ENCODE measurements around the gene SLC25A45. TPM values are rescaled to one million over a fixed set of nuclear protein-coding genes. Genes with fewer than 3 reads are reported as not detected.
"Not testable (repeated sequence)": the region's sequence is repeated elsewhere in the genome, so short reads cannot be mapped to it uniquely, and the experiment has no call there.

The SLC25A45 gene
- total RNA-seq, 1 experiment from 2014 or later, result 8.8 TPM

DNA sequence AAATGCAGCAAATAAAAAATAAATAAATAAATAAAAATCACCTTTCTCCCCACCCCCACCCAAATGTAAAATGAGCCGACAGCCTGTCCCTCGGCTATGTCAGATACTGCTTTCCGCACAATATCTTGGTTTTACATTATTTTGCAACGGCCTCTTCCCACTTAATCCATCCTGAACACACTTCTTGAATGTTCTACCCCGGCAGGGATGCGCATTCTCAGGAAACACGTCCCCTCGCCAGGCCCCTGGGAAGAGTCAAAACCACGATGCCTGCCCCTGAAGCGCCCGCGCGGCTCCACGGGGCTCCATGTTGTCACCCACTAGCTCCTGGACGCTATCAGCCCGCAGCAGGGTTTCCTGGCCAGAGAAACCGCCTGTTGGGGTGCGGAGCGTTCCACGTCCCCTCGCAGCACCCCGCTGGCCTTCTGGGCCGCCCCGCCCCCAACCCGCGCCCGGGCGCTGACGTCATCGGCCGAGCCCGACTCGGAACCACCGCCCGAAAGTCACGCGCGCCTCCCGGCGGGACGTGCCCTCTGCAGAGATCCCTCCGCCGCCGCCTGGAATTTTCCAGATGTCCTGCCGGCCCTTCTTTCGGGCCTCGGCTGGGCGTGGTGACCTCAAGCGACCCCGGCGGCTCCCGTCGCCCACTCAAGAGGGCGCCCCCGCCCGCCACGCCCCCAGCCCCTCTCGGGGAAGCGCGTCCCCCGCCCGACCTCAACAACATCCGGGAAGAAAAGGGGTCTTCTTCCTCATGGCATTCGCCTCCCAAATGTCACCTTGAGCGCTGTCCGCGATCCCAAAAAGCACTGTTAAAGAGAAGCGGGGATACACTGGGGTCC lies 39.6 kb upstream of the SLC25A45 start:
- DNase-seq (ENCODE audit: low spot score), result peak; percentile 96

DNA sequence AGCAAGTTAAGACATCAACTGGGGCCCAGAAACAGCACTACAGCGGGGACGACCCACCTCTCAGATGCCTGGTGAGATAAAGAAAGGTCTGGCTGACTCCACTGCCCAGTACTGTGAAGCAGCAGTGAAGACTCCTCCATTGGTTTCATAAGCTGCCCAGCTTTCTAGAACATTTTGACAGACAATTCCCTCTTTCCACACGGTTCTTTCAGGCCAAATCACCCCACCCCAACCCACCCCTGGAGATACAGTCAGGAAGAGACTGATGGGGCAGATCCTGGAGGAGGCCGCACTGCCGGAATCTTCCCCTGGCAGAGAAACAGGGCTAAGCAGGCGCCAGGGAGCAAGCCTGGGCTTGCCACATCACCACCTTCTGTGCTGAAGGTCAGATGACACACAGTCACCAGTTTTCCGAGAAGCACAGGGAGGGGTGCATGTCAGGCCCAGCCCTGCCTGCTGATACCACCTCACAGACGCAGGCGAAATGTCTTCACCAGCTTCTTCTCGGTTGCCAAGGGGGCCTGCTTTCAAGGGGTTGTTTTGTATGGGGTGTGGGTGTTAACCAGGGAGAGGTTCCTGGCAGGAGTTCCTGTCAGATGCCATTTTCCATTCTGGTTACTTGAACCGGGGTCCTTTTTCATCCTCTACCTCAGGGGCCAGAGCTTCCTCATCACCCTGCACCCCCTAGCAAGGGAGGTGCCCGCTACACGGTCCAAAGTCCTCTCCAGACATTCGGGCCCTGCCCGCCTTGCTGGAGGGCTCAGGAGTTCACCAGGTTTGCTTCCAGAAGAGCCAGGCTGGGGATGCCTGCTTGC lies 38.7 kb upstream of the SLC25A45 start:
- DNase-seq (ENCODE audit: low spot score), result peak; percentile 98

DNA sequence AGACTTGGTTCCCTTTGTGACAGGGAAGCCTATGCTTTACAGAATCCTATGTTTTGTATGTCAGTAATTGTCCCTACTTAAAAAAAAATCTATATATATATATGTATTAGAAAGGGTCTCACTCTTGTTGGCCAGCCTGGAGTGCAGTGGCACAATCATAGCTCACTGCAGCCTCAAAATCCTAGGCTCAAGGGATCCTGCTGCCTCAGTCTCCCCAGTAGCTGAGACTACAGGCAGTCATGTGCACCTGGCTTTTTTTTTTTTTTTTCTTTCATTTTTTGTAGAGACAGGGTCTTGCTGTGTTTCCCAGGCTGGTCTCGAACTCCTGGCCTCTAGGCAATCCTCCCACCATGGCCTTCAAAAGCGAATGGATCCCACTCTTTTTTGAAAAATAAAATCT lies 38.1 kb upstream of the SLC25A45 start:
- no peak for DNase-seq (ENCODE audit: low spot score)

DNA sequence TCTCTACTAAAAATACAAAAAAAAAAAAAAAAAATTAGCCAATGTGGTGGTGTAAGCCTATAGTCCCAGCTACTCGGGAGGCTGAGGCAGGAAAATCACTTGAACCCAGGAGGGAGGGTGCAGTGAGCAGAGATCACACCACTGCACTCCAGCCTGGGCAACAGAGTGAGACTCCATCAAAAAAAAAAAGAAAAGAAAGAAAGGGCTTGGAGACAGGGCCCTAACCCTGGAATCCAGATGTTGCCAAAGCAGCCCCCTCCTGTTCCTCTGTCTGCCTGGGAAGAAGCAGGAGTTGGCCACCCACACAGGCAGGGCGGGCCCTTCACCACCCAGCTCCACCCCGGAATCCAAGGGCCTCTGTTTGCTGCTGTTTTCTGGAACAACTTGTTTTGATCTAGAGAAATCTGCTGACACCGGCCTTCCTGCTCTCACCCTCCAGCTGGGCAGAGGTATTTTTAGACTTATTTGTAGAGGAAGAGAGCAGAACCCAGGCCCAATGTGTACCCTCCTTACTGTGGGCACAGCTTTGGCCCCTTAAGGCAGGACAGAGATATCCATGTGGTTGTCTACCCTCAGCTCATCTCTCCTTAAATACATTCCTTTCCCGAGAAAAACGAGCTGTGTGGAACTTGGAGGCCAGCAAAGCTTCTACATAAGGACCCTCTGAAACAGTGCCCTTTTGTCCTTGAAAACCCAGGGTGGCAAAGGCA lies 37.5 kb upstream of the SLC25A45 start:
- DNase-seq (ENCODE audit: low spot score), result peak; percentile 98

DNA sequence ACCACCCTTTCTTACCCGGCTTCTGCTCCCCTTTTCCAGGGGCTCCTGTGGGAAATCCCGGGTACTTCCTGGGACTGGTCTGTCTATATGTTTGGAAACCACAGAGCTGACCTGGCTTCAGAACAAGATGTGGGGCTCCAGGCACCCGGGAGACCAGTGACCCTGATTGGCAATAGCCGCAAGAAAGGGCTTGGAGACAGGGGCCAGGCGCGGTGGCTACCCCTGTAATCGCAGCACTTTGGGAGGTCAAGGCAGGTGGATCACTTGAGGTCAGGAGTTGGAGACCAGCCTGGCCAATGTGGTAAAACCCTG lies 37.0 kb upstream of the SLC25A45 start:
- DNase-seq (ENCODE audit: low spot score), result no peak

DNA sequence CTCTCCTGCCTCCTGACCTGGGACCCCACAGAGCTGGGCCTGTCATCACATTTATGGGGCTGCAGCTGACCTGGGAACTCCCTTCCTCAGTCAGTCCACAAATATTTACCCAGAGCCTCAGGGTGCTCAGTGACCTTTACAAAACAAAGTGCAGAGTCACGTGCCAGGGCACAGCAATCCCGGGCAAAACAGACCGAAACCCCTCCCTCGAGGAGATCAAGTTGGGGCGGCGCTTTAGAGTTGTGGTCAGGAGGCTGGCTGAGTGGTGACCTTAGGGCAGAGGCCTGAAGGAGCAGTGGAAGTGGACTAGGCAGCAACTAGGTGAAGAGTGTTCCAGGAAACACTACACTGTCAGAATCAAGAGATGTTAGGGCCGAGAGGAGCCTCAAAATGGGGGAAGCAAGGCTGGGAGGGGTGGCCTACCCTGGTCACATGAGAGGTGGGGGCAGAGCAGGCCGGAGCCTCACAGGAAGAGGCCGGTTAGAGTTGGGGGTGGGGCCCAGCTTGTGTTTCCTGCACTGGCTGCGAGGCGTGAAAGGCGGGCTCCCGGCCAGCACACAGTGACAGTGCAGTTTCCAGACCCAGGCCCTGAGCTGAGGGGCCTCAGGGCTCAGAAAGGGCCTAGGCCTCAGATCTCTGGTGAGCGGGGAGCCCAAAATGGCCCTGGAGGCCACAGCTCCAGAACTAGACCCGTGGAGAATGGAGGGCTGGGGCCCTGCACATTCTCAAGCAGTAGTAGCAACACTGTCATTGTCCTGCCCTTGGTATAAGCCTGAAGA lies 36.4 kb upstream of the SLC25A45 start:
- DNase-seq (ENCODE audit: low spot score), result peak; percentile 99

DNA sequence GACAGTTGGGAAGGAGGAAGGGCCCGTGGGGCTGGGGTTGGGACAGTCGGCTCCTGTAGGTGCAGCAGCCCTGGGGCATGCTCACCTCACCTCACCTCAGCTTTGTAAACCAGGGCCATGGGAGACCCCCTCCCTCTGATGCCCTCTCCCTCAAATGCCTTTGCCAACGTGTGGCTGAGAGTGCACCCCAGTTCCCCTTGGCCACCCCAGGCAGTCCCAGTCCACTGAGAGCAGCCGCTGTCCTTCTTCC lies 35.9 kb upstream of the SLC25A45 start:
- no peak for DNase-seq (ENCODE audit: low spot score)

DNA sequence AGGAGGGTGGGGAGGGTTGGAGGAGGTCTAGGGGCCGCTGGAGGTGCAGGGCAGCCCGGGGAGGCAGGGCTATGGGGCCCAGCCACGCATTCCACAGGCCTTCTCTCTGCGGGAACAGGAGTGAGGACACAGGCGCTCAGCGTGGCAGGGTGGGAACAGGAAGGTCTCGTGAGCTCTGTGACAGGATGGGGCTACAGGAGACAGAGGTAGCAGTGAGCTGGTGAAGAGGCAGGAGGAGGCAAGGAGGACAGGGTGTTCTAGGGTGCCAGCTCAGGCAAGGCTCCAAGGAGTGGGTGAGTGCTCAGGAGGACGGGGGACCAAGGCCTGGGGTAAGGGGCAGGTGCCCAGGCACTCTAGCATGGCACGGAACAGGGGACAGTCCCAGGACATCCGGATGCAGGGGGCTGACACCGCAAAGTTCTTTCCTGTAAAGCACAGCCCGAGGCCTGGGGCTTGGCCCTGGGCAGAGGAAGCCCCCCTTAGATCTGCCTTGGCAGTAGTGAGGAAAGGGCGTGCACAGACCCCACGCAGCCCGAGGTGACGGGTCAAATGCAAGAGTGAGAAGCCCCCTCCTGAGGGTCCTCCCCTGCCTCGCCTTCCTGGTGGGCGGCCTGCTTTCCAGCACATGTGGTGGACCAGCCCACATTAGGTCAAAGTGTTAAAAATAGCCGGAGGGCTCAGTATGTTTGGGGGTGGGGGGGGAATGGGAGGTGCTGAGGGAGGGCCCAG lies 35.4 kb upstream of the SLC25A45 start:
- DNase-seq (ENCODE audit: low spot score), result peak; percentile 56

DNA sequence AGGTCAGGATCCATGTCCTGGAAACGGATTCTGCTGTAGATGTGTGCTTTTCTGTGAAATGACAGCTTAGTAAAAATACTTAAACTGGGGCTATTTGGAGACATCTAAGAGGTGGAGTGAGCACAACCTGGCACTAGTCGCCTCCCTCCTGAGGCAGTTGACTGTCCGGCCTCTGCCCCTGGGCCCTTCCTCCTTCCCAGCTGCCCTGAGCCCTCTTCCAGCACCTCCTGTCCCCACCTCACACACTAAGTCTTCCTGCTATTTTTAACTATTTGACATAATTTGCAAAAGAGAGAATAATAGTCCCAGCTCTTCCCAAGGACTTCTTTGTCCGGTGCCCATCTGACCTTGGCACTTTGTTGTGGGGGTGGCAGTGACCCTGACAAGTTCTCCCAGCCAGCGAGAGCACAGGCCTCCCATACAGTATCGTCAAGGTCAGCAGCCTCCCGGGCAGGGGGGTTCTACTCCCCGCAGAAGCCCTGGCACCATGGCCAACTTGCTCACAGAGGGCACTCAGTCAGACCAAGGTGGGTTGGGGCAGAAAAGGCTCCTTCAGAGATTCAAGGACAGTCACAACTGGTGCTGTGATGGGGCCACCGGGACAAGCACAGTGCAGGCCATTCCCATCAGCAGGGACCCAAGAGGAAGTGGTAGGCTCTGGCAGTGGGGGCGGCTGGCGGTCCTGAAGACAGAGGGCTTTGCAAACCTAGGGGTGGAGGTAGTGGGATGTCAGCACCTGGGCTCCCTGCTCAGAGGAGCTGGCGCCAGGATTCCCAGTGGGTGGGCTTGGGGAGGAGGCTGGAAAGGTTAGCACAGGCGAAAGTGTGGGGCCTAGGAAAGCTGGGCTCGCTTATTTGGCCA lies 34.6 kb upstream of the SLC25A45 start:
- peak; percentile 64 for DNase-seq (ENCODE audit: low spot score)

DNA sequence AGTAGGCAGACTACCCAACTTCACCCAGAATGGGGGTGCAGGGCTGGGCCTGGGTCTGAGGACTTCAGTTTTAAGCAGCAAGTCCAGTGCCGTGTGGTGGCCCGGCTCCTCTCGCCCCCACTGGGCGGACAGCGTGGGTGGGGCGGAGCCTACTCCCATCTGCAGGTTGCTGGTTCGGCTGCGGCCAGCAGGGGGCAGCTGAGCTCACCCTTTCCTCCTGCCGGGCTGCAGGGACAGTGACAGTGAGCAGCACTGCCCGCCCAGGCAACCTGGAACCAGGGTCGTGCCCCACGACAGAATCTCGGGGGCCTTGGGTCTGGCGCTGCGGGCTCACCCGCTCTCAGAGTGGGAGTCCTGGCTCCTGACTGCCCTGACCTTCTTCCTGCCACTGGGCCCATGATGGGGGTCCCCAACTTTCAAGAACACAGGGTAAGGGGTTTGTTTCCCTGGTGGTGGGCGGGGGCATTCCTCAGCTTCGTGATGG lies 33.9 kb upstream of the SLC25A45 start:
- DNase-seq (ENCODE audit: low spot score), result peak; percentile 95

DNA sequence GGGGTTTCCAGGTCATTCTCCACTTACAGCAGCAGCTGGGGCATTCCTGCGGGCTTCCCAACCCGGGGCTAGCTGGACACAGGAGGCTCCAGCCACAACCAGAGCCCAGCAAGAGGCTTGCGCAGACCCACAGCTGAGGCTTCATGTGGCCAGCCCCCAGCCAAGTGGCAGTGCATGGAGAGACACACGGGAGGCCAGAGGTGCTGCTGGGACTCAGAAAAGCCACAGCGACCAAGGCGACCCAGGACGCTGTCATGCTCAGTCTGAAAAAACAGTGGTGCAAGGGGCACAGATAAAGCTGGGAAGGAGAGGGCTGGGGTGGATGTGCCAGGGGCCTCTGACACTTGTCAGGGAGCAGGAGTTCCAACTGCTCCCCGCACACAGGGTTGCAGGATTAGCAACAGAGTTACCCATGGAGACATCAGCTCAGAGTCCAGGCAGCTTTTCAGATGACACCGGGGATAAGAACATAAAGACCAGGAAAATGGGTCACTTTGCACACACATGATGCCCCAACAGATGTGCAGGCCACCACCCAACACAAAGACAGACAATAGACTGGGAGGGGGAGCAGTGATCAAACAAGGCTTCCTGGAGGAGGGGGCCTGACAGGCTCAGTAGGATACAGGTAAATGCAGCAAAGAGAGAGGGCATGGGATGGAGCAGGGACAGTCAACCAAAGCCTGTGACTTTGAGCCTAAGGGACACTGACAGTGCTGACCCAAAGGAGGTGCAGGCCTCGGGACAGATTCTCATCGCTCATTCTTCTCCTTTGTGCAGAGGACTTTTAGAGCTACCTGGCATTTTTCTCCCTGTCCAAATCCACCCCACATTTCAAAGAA lies 33.3 kb upstream of the SLC25A45 start:
- DNase-seq (ENCODE audit: low spot score), result no peak

DNA sequence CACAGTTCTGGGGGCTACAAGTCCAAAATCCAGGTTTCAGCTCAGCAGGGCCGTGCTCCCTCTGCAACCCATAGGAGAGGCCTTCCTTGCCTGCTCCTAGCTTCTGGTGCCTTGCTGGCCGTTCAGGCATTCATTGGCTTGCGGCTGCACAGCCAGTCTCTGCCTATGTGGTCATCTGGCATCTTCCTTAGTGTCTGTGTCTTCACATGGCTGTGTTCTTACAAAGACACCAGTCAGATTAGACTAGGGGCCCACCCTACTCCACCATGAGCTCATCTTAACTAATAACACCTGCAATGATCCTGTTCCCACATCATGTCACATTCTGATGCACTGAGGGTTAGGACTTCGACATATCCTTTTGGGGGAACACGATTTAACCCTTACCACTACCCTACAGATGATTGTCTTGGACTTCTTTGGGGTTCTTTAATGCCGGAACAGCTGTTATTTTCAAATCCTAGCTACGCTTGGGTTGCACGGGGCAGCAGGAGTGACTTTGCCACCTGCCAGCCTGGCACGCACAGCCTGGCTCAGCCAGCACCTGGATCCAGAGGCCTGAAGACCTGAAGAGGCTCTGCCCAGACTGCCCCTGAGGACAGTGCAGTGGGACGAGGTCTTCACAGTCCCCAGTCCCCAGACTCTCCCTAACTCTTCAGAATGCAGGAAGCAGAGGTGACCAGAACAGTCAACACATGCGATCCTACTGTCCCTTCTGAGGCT lies 32.5 kb upstream of the SLC25A45 start:
- DNase-seq (ENCODE audit: low spot score), result peak; percentile 25

DNA sequence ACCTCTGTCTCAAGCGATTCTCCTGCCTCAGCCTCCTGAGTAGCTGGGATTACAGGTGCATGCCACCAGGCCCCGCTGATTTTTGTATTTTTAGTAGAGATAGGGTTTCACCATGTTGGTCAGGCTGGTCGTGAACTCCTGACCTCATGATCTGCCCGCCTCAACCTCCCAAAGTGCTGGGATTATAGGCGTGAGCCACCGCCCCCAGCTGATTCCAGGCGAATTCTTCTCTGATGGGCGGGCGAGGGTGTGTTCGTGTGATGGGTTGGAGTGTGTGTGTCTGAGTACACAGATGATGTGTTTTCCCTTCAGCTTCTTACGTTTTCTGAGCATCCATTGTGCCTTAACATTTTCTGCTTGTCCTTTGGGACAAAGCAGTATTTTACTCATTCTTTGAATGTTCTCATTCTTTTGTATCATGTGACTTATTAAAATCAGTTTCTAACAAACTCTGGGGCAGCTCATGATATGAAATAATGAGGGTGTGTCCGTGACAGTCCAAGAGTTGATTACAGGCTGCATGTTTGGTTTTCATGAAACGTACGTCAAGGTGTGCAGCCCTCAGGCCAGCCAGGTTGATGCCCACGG lies 30.7 kb upstream of the SLC25A45 start:
- not testable (repeated sequence) for DNase-seq (ENCODE audit: low spot score)

DNA sequence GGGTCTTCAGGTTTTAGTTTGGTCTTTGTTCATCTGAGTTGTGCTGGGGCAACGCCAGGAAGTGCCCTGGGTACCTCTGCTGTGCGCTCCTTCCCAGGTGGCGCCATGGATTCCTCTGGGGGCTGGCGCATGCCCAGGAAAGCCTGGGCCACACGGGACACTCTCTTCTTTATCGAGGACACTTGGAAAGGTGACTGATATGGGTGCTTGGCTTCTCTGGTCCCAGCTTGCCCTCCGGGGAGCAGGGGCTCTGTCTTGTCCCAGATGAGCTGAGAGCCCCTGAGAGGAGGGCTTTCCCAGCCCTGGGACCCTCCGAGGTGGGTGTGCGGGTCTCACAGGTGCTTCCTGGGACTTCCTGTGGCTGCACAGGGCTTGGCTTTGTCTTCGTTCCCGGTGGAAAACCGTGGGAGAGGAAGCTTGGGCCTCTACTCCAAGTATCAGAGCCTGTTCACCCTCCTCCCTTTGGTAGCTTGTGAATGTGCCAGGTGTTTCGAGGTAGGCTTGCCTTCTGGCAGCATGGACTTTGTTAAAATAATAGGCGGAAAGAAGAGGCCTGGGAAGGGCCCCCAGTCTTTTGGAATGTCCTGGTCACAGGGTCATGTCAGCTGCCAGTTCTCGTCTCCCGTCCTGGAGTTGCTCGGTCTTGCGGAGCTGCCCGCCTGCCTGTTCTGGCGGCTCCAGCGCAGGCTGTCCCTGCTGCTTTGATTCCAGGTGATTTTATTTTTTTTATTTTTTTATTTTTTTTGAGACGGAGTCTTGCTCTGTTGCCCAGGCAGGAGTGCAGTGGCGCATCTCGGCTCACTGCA lies 30.0 kb upstream of the SLC25A45 start:
- no peak for DNase-seq (ENCODE audit: low spot score)

DNA sequence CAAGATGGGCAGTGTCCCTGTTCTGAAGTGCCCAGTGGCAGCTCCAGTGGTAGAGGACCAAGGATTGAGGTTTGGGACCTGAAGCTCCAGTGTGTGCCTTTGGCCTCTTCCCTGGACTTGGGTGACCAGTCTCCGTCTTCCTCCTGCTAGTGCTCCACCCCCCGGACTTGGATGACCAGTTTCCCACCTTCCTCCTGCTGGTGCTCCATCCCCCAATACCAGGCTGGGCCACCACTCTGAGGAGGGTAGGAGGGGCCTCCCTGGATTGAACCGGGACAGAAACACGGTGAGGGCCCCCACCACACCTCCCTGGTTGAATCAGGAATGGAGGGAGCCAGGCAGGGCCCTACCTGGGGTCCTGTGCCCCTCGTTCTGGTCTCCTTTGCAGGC lies 29.2 kb upstream of the SLC25A45 start:
- DNase-seq (ENCODE audit: low spot score), result no peak

DNA sequence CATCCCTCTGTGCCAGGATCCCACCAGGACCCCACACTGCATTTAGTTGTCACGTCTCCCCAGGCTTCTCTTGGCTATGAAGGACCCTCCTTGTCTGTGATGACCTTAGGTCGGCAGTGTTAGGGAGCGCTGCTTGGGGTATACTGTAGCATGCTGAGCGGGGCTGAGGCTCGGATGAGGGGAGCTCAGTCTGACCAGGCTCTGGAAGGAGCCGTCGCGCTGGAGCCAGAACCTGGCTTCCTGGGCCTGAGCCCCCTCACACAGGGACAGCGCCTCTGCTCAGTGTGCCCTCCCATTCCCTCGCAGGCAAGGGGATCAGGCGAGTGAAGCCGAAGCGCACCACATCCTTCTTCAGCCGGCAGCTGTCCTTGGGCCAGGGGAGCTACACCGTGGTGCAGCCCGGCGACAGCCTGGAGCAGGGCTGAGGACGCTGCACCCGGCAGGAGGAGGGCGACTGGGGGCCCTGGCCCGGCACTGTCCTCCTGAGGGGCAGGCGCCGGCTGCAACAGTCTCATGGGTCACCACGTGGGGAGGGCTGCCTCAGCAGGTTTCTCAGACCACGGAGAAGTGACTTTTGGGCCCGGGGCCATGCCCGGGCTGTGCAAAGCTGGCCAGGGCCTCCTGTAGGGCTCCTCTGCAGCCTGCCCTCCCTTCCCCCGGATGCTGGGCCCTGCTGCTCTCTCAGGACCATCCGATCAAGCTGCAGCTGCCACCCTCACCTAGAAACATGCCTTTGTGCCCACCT lies 28.7 kb upstream of the SLC25A45 start:
- DNase-seq (ENCODE audit: low spot score), result no peak

Measured in HT-29 (cell line).